GM12874 (cell line): ENCODE data around the gene ISL2.

Source experiments
- CTCF ChIP-seq: IDR thresholded peaks from 2 replicates; pipeline ENCODE4 v1.5.1; 2011; ENCODE audit warnings: low read depth, mild to moderate bottlenecking, control low read depth, low read length, moderate library complexity; ENCODE audit not compliant: insufficient read depth

ISL2 gene

GRCh38 chr15:76337696-76338485 is 1.3 kb downstream of the ISL2 start:
- TF ChIP-seq CTCF, result no peak

- no peak for TF ChIP-seq CTCF
Observed at GRCh38 chr15:76338486-76339304, 2.1 kb downstream of the ISL2 start.

- no peak for TF ChIP-seq CTCF
Observed at GRCh38 chr15:76339305-76340197, 3.0 kb downstream of the ISL2 start.

- no peak for TF ChIP-seq CTCF
Observed at GRCh38 chr15:76340198-76340802, 3.7 kb downstream of the ISL2 start.

- TF ChIP-seq CTCF, result peak; percentile 54
Observed at GRCh38 chr15:76340803-76341365, 4.3 kb downstream of the ISL2 start.

- no peak for TF ChIP-seq CTCF
Observed at GRCh38 chr15:76341366-76342057, 4.9 kb downstream of the ISL2 start.
